Peyer's patch (tissue), 4 donors: Measurements from ENCODE around the gene TNFSF15. TPM values are rescaled to one million over a fixed set of nuclear protein-coding genes. Genes with fewer than 3 reads are reported as not detected.

Experiments
- DNase-seq, 3 donors: peaks; one replicate each; pipeline ENCODE4 v3.0.0-alpha.2; 2017 to 2019
- H3K27ac ChIP-seq, 4 donors: fragments of 200-600 bp; sonication (generic); one replicate each; pipeline ENCODE4 v1.5.1; 2016 to 2019
- H3K27me3 ChIP-seq, 2 donors: fragments of 200-600 bp; sonication (generic); one replicate each; pipeline ENCODE4 v1.5.1; 2019
- H3K36me3 ChIP-seq, 3 donors: fragments of 200-600 bp; sonication (generic); one replicate each; pipeline ENCODE4 v1.5.1; 2016 to 2019
- H3K4me1 ChIP-seq, 4 donors: fragments of 200-600 bp; sonication (generic); one replicate each; pipeline ENCODE4 v1.5.1; 2016 to 2019
- H3K4me3 ChIP-seq, 4 donors: fragments of 200-600 bp; sonication (generic); 1 replicate in 3 of 4; 2 replicates in 1 of 4; pipeline ENCODE4 v1.5.1; 2016 to 2019; ENCODE audit warnings: mild to moderate bottlenecking in 1 of 4
- H3K9me3 ChIP-seq, 4 donors: fragments of 200-600 bp; sonication (generic); one replicate each; pipeline ENCODE4 v1.5.1; 2016 to 2019; ENCODE audit warnings: mild to moderate bottlenecking in 1 of 4
- CTCF ChIP-seq, 6 experiments: fragments of 450-650 bp in 4 of 6; fragments of 200-600 bp in 2 of 6; sonication (generic) in 1 of 6; IDR thresholded peaks; one replicate each; pipeline ENCODE4 v1.5.1; 2017 to 2019; ENCODE audit warnings: antibody characterized with exemption in 6 of 6, mild to moderate bottlenecking in 3 of 6, moderate library complexity in 1 of 6
- POLR2A ChIP-seq, 2 donors: fragments of 450-650 bp; IDR thresholded peaks; one replicate each; pipeline ENCODE4 v1.5.1; 2017; ENCODE audit warnings: antibody characterized with exemption in 2 of 2, mild to moderate bottlenecking in 2 of 2, moderate library complexity in 2 of 2
- total RNA-seq, 4 donors: library from RNA; depleted of rRNA; stranded (reverse); fragments of >200 nt; gene quantifications; one replicate each; pipeline ENCODE4 v1.1.0, GENCODE V29; 2016

The TNFSF15 gene
- total RNA-seq, 4 donors from 2014 or later = 0.83 to 2.3 (median 1.6) TPM

- Histone ChIP-seq H3K36me3 (no peaks in the 10 kb centered on the region), H3K4me1 (peaks cover 0 to 9% (median 2%) of the 10 kb centered on the region in 4 donors), H3K9me3 (no peaks in the 10 kb centered on the region), H3K4me3 (no peak overlapping the region), H3K27ac (peak overlapping the region in 3 of 4 donors; percentile 40 to 87 (median 76)), H3K27me3 (no peaks in the 10 kb centered on the region)
- peak in 2 of 3 donors; percentile 93 to 95 for DNase-seq
- TF ChIP-seq CTCF (IDR thresholded peaks at IDR 0.05) (no peak), POLR2A (IDR thresholded peaks at IDR 0.05) (no peak)
Observed at GRCh38 chr9:114779352-114779845, 26.4 kb downstream of the TNFSF15 start.

- peaks cover 0 to 9% (median 2%) of the 10 kb centered on the region in 4 donors for H3K4me1 ChIP-seq
- TF ChIP-seq POLR2A (IDR thresholded peaks at IDR 0.05) (no peak), CTCF (IDR thresholded peaks at IDR 0.05) (no peak)
- H3K27me3 ChIP-seq = no peaks in the 10 kb centered on the region
- no peaks in the 10 kb centered on the region for H3K36me3 ChIP-seq
- no peak overlapping the region for H3K4me3 ChIP-seq
- no peaks in the 10 kb centered on the region for H3K9me3 ChIP-seq
- no peak for DNase-seq
- peak overlapping the region in 2 of 4 donors; percentile 76 to 87 for H3K27ac ChIP-seq
Observed at GRCh38 chr9:114777821-114778609, 27.8 kb downstream of the TNFSF15 start.

GRCh38 chr9:114776683-114777399, 29.0 kb downstream of the TNFSF15 start:
- H3K4me1 ChIP-seq = peaks cover 0 to 9% (median 2%) of the 10 kb centered on the region in 4 donors
- no peaks in the 10 kb centered on the region for H3K27me3 ChIP-seq
- DNase-seq = no peak
- TF ChIP-seq CTCF (IDR thresholded peaks at IDR 0.05) = no peak
- TF ChIP-seq POLR2A (IDR thresholded peaks at IDR 0.05) = no peak
- H3K27ac ChIP-seq = no peak overlapping the region
- no peak overlapping the region for H3K4me3 ChIP-seq
- H3K9me3 ChIP-seq = no peaks in the 10 kb centered on the region
- no peaks in the 10 kb centered on the region for H3K36me3 ChIP-seq

- TF ChIP-seq CTCF (IDR thresholded peaks at IDR 0.05) (no peak), POLR2A (IDR thresholded peaks at IDR 0.05) (no peak)
- no peaks in the 10 kb centered on the region for H3K27me3 ChIP-seq
Observed at GRCh38 chr9:114775981-114776380, 29.9 kb downstream of the TNFSF15 start.

GRCh38 chr9:114775121-114775520, 30.7 kb downstream of the TNFSF15 start:
- no peaks in the 10 kb centered on the region for H3K27me3 ChIP-seq
- H3K27ac ChIP-seq = no peak overlapping the region
- no peak overlapping the region for H3K4me3 ChIP-seq
- TF ChIP-seq POLR2A (IDR thresholded peaks at IDR 0.05) (no peak), CTCF (IDR thresholded peaks at IDR 0.05) (no peak)
- DNase-seq = no peak
- H3K4me1 ChIP-seq = peaks cover 0 to 9% (median 2%) of the 10 kb centered on the region in 4 donors
- H3K9me3 ChIP-seq = no peaks in the 10 kb centered on the region
- no peaks in the 10 kb centered on the region for H3K36me3 ChIP-seq

More at GRCh38 chr9:114775981-114776380, 29.9 kb downstream of the TNFSF15 start:
- H3K4me3 ChIP-seq = no peak overlapping the region
- no peak overlapping the region for H3K27ac ChIP-seq
- no peaks in the 10 kb centered on the region for H3K36me3 ChIP-seq
- H3K9me3 ChIP-seq = no peaks in the 10 kb centered on the region
- peaks cover 0 to 9% (median 2%) of the 10 kb centered on the region in 4 donors for H3K4me1 ChIP-seq
- no peak for DNase-seq
